Natural killer cell (primary cell): ENCODE measurements around the gene LNX2. TPM values are rescaled to one million over a fixed set of nuclear protein-coding genes. Genes with fewer than 3 reads are reported as not detected.

Experiments
- ATAC-seq, 3 donors: fragments of 150-1000 bp in 2 of 3; fragments of 200-7000 bp in 1 of 3; cut with Tn5 transposase; 1 replicate in 1 of 3; 2 replicates in 2 of 3; pipeline ENCODE4 v1.10.0; 2021; ENCODE audit warnings: mild to moderate bottlenecking in 2 of 3, moderate library complexity in 2 of 3
- DNase-seq, 2 donors: peaks; one replicate each; pipeline versions ENCODE4 v3.0.0 to v3.0.0-alpha.2; 2013 to 2021; ENCODE audit warnings: mixed read lengths in 1 of 2
- H3K27ac ChIP-seq: one replicate; pipeline ENCODE4 v1.5.1; 2013; ENCODE audit warnings: mild to moderate bottlenecking, low read length
- H3K27me3 ChIP-seq: one replicate; pipeline ENCODE4 v1.6.1; 2013; ENCODE audit warnings: low read length; ENCODE audit not compliant: control insufficient read depth, insufficient read depth
- H3K36me3 ChIP-seq: one replicate; pipeline ENCODE4 v1.6.1; 2013; ENCODE audit warnings: low read length; ENCODE audit not compliant: control insufficient read depth, insufficient read depth
- H3K4me1 ChIP-seq: one replicate; pipeline ENCODE4 v1.6.1; 2013; ENCODE audit warnings: low read length; ENCODE audit not compliant: control insufficient read depth, insufficient read depth
- H3K4me3 ChIP-seq: one replicate; pipeline ENCODE4 v1.5.1; 2013; ENCODE audit warnings: low read length
- H3K9me3 ChIP-seq: one replicate; pipeline ENCODE4 v1.6.1; 2013; ENCODE audit warnings: low read length; ENCODE audit not compliant: control insufficient read depth, insufficient read depth
- H3K27ac Mint-ChIP-seq, 2 donors: one replicate each; pipeline ENCODE4 v1.8.0; 2022; ENCODE audit warnings: mild to moderate bottlenecking in 2 of 2, mixed read lengths in 2 of 2, moderate library complexity in 1 of 2
- H3K27me3 Mint-ChIP-seq, 2 donors: one replicate each; pipeline ENCODE4 v1.8.0; 2022; ENCODE audit warnings: low read depth in 2 of 2, mixed read lengths in 2 of 2
- H3K36me3 Mint-ChIP-seq: one replicate; pipeline ENCODE4 v1.8.0; 2022; ENCODE audit warnings: mixed read lengths
- H3K4me1 Mint-ChIP-seq, 2 donors: one replicate each; pipeline ENCODE4 v1.8.0; 2022; ENCODE audit warnings: mixed read lengths in 2 of 2
- H3K4me3 Mint-ChIP-seq: one replicate; pipeline ENCODE4 v1.8.0; 2022; ENCODE audit warnings: mild to moderate bottlenecking, moderate library complexity, mixed read lengths
- H3K9me3 Mint-ChIP-seq, 2 donors: one replicate each; pipeline ENCODE4 v1.8.0; 2022; ENCODE audit warnings: mixed read lengths in 2 of 2
- WGBS: methylation state at CpG from one replicate; pipeline ENCODE4 v1.1.7; 2013; ENCODE audit warnings: missing lambda C conversion rate; ENCODE audit not compliant: insufficient coverage; 5-methylcytosine and 5-hydroxymethylcytosine counted together
- intact Hi-C: fragments of 100-400 bp; cut with micrococcal nuclease; formaldehyde crosslinking; loops from one replicate; pipeline ENCODE4 v1.14.2; 2022
- total RNA-seq, 4 donors: library from RNA; stranded (reverse); fragments of 120-200 nt in 1 of 4; gene quantifications; one replicate each; pipeline versions ENCODE4 v1.2.3 to v1.2.4, GENCODE V29; 2013 to 2022
- TF ChIP-seq, protein P1 (sequence below): fragments of 200-600 bp; IDR thresholded peaks from one replicate; pipeline ENCODE4 v1.8.0; 2022; ENCODE audit warnings: antibody characterized with exemption

The LNX2 gene
- total RNA-seq, 3 donors from 2014 or later (not counting 1 experiment from before 2014, with no cell fraction given): 4.5 to 6.6 (median 5.0) TPM

DNA sequence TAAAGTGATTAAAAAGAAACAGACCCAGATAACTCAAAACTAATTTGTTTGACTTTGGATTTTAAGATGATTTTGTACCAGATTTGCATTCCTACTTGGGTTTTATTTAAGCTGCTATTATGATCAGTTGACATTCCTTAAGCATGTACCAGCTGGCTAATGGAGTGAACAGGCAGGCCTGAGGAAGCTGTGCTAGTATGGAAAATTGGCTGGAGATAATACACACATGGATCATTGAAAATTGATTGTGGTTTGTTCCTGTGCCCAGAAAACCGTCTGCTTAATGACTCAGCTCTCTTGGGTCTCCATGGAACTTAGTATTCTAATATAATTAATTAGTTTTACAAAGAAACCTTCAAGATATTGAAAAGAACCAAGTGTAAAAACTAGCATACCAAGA lies 24.0 kb upstream of the LNX2 start:
- Histone ChIP-seq H3K27ac (no peak overlapping the region), H3K27me3 (no peaks in the 10 kb centered on the region), H3K4me3 (no peak overlapping the region), H3K36me3 (peaks cover 12% of the 10 kb centered on the region), H3K4me1 (peaks cover 3% of the 10 kb centered on the region), H3K9me3 (no peaks in the 10 kb centered on the region)
- Mint-ChIP-seq H3K27me3 (no peaks in the 10 kb centered on the region), H3K4me3 (no peak overlapping the region), H3K9me3 (no peaks in the 10 kb centered on the region), H3K27ac (no peak overlapping the region), H3K36me3 (peaks cover 6% of the 10 kb centered on the region), H3K4me1 (peaks cover 53 to 56% of the 10 kb centered on the region in 2 donors)
- ATAC-seq: no peak
- intact Hi-C loops: no loop called here
- no CpG with 5 or more reads among the region's 1 CpG for WGBS
- DNase-seq: no peak
- TF ChIP-seq, protein P1, sequence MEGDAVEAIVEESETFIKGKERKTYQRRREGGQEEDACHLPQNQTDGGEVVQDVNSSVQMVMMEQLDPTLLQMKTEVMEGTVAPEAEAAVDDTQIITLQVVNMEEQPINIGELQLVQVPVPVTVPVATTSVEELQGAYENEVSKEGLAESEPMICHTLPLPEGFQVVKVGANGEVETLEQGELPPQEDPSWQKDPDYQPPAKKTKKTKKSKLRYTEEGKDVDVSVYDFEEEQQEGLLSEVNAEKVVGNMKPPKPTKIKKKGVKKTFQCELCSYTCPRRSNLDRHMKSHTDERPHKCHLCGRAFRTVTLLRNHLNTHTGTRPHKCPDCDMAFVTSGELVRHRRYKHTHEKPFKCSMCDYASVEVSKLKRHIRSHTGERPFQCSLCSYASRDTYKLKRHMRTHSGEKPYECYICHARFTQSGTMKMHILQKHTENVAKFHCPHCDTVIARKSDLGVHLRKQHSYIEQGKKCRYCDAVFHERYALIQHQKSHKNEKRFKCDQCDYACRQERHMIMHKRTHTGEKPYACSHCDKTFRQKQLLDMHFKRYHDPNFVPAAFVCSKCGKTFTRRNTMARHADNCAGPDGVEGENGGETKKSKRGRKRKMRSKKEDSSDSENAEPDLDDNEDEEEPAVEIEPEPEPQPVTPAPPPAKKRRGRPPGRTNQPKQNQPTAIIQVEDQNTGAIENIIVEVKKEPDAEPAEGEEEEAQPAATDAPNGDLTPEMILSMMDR: no peak

DNA sequence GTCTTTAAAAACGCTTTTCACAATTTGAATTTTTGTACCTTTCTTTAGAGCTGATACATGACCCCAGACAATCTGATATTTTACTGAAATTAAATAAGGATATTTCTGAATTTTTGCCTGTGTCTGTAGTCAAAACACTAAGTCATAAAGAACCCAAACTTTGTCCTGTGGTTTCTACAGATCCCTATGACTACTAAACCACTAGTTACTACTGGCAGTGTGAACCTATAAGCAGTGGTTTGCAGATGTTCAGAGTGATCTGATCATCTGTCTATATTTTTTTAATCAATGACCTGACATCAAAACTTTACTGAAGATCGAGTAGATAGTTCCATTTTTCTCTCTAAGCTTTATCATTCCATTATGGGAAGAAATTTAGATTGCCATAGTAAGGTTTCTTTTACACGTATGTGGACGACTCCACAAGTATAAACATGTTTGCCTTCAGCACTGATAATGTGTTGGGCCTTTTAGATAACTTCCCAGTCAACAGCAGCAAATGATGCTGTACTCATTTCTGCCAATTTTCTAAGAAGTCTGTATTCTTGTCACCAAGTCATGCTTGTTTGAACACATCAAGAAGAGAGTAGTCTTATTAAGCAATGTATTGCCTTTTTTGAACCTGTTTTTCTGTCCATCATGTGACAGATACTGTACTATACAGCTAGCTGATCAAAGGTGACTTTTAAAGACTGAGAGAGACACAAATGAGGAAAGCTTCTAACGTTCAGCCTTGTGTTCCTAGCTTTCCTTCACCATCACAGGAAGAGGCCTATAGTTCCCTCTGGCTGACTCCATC lies 23.2 kb upstream of the LNX2 start:
- no peaks in the 10 kb centered on the region for H3K9me3 Mint-ChIP-seq
- no peak overlapping the region for H3K4me3 Mint-ChIP-seq
- no peaks in the 10 kb centered on the region for H3K27me3 Mint-ChIP-seq
- no peak overlapping the region for H3K4me3 ChIP-seq
- H3K27ac ChIP-seq: no peak overlapping the region
- TF ChIP-seq, protein P1: no peak
- peaks cover 60 to 64% of the 10 kb centered on the region in 2 donors for H3K4me1 Mint-ChIP-seq
- H3K9me3 ChIP-seq: no peaks in the 10 kb centered on the region
- peaks cover 5% of the 10 kb centered on the region for H3K36me3 ChIP-seq
- no peak for DNase-seq
- intact Hi-C loops: no loop called here
- peaks cover 3% of the 10 kb centered on the region for H3K4me1 ChIP-seq
- H3K36me3 Mint-ChIP-seq: no peaks in the 10 kb centered on the region
- no peak for ATAC-seq
- peak overlapping the region in 1 of 2 donors; percentile 0 for H3K27ac Mint-ChIP-seq
- WGBS: 73% methylated on average over 2 of the region's 5 CpGs
- H3K27me3 ChIP-seq: no peaks in the 10 kb centered on the region

DNA sequence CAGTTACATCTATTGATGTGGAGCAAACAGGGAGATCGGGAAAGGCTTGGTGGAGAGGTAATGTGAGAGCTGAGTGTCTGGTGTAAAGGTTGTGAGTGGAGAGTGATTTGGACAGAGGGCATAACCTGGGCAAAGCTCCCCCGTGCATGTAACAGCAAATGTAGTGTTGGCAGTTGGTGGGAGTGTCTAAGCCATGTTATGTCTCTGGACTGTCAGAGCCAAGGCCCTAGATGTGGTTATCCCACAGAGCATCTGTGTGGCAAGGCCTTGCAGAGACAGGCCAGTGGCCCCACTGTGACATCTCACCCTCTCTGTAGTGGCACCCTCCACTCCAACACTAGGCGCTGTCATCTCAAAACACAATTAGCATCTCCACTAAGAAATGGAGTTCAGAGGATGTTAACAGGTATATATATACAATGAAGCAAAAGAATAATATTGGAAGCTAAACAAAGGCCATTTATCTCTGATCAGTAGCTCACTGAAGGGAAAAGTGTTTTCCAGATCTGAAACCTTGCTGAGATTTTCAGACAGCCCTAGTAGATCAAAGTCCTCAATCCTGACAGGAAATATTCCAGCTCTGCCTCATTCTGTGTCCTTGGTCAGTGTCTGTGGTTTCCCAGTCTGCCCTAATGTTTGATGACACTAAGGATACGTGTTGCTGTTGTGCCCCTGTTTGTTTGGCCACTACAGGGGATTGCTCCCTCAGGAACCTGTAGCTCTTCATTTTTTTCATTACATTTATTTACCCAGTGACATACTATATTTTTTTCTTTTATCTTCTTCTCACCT lies 21.6 kb upstream of the LNX2 start:
- Mint-ChIP-seq H3K36me3 (no peaks in the 10 kb centered on the region), H3K4me3 (no peak overlapping the region), H3K27ac (peak overlapping the region in 1 of 2 donors; percentile 3), H3K9me3 (no peaks in the 10 kb centered on the region), H3K4me1 (peaks cover 64 to 74% of the 10 kb centered on the region in 2 donors), H3K27me3 (no peaks in the 10 kb centered on the region)
- Histone ChIP-seq H3K4me1 (peaks cover 3% of the 10 kb centered on the region), H3K27ac (no peak overlapping the region), H3K9me3 (no peaks in the 10 kb centered on the region), H3K4me3 (no peak overlapping the region), H3K27me3 (no peaks in the 10 kb centered on the region), H3K36me3 (no peaks in the 10 kb centered on the region)
- DNase-seq (no peak), ATAC-seq (peak; percentile 53 to 70 (median 69))
- intact Hi-C loops: no loop called here
- TF ChIP-seq, protein P1: no peak
- 58% methylated on average over 3 of the region's 4 CpGs for WGBS
